Astrocyte of the cerebellum (primary cell): ENCODE results near the gene CSNK2A1.

ENCODE experiments used
- DNase-seq: peaks from one replicate; pipeline ENCODE4 v3.0.0-alpha.2; 2011; ENCODE audit warnings: low read depth
- H3K4me3 ChIP-seq: 2 replicates; pipeline ENCODE4 v1.5.1; 2011; ENCODE audit warnings: mild to moderate bottlenecking, low read depth, low read length, moderate library complexity
- in situ Hi-C: cut with HindIII; loops from 2 replicates; pipeline ENCODE4 v1.10.0; 2017; ENCODE audit warnings: low sequenced_read_pairs
- TF ChIP-seq, protein P1 (sequence below): IDR thresholded peaks from 2 replicates; pipeline ENCODE4 v1.5.1; 2012; ENCODE audit warnings: low read length, low read depth, moderate library complexity, mild to moderate bottlenecking; ENCODE audit errors: missing control alignments

Gene CSNK2A1

DNA sequence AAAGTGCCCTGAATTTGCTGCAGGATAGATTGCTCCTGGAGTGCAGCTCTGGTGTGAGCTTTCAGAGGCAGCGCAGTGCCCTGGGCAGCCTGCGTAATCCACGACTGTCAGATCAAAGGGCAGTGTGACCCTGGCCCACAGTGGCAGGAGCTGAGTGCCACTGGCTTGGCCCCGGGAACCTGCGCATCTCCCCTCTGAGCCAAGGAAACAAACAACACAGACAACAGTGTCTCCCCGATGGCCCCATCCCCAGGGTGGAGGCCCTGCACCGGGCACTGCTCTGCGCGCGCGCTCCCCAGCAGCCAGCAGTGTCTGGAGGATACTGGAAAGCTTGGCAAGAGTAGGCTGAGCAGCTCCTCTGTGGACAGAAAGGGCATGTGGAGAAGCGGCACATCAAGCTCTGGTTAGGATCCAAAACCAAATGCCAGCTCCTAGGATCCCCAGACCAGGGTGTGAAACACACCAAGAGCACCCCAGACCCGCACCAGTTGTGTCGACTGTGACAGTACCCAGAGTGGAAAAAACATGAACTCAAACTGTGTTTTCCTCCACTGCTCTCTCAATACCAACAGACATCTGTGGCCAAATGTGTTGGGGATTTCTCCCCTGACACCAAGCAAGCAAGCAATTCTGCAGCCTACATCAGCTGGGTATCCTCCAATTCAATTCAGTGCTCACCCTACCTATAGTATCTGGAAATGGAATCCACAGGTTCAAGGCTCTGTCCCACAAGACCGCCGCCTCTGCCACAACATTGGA lies 108.8 kb downstream of the CSNK2A1 start:
- in situ Hi-C loops, result loop anchor here (5.0 kb wide), 1 partner anchor 53 kb away; the partner anchor contains the start of gene TRIB3
- no peak for DNase-seq
- TF ChIP-seq, protein P1, sequence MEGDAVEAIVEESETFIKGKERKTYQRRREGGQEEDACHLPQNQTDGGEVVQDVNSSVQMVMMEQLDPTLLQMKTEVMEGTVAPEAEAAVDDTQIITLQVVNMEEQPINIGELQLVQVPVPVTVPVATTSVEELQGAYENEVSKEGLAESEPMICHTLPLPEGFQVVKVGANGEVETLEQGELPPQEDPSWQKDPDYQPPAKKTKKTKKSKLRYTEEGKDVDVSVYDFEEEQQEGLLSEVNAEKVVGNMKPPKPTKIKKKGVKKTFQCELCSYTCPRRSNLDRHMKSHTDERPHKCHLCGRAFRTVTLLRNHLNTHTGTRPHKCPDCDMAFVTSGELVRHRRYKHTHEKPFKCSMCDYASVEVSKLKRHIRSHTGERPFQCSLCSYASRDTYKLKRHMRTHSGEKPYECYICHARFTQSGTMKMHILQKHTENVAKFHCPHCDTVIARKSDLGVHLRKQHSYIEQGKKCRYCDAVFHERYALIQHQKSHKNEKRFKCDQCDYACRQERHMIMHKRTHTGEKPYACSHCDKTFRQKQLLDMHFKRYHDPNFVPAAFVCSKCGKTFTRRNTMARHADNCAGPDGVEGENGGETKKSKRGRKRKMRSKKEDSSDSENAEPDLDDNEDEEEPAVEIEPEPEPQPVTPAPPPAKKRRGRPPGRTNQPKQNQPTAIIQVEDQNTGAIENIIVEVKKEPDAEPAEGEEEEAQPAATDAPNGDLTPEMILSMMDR, result no peak
- H3K4me3 ChIP-seq, result no peak overlapping the region

DNA sequence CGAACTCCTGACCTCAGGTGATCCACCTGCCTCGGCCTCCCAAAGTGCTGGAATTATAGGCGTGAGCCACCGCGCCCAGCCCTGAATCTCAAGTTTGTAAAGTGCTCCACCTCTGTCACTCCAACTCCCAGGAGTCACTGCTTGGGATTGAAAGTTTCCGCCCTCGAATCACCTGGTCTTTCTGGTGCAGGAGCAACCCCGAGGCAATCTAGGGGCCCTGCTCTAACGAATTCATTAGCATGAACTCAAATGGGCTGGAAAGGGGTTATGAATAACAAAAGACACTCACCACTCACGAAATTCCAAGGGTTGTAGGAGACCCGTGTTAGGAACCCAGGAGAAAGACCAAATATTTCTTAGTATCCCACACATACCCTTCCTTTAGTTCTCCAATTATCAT lies 109.4 kb downstream of the CSNK2A1 start:
- no peak overlapping the region for H3K4me3 ChIP-seq
- in situ Hi-C loops, result loop anchor here (5.0 kb wide), 1 partner anchor 52 kb away; the partner anchor contains the start of gene TRIB3
- DNase-seq, result no peak
- TF ChIP-seq, protein P1, result no peak

DNA sequence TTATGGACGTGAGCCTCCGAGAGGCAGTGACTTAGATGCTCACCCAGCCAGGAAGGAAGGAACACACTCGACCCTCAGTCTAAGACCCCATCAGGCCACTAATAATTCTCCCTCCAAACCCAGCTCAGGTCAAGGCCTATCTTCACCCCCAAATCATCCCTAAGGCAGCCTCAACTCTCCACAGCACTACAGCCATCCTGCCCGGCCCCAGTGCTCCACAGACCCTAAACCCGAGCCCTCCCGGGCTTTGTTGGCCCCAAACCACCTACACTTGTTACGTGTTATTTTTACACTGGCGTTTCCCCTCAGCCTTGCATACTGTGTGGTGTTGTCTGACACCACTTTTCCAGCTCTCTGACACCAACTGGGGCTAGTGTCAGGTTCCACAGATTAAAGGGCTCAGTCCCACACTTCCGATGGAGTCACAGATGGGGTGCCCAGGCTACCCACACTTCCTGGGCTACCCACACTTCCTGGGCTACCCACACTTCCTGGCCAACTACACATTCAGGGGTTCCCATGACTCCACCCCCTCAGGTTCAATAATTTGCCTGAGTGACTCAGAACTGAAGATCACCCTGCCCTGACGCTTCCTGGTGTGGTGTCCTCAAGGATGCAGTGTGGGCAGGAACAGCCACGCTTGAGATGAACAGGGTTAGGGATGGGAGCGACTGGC lies 110.2 kb downstream of the CSNK2A1 start:
- H3K4me3 ChIP-seq, result no peak overlapping the region
- TF ChIP-seq, protein P1, result no peak
- no peak for DNase-seq
- in situ Hi-C loops, result loop anchor here (5.0 kb wide), 1 partner anchor 51 kb away; the partner anchor contains the start of gene TRIB3

DNA sequence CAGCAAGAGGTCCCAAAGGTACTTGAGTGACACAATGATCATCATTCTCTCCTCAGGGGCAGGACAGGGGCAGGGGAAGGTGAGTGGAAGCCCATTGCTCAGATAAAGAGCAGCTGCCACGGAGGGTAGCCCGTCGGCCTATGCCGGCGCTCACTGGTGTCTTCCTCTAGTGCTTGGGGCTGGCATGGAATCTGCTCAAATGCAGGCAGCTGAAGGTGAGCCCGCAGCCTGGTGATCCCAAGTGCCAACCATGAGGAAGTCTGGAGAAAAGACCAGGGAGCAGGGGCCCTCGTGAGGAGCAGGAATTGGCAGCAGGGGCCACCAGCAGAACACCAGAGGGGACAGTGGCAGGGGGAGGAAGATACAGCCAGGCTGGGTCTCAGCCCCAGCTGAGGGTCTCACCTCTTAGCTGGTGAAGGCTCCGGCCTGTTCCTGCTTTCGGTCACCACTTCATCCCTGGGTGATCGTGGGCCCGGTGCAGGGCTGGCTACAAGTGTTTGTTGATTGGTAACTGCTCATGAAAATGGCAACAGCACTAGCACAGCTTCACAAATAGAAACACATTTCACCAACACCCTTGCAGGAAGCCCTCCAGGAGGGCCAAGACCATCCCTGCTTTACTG lies 110.8 kb downstream of the CSNK2A1 start:
- DNase-seq, result no peak
- no peak overlapping the region for H3K4me3 ChIP-seq
- TF ChIP-seq, protein P1, result no peak
- in situ Hi-C loops, result loop anchor here (5.0 kb wide), 1 partner anchor 50 kb away; the partner anchor contains the start of gene TRIB3

DNA sequence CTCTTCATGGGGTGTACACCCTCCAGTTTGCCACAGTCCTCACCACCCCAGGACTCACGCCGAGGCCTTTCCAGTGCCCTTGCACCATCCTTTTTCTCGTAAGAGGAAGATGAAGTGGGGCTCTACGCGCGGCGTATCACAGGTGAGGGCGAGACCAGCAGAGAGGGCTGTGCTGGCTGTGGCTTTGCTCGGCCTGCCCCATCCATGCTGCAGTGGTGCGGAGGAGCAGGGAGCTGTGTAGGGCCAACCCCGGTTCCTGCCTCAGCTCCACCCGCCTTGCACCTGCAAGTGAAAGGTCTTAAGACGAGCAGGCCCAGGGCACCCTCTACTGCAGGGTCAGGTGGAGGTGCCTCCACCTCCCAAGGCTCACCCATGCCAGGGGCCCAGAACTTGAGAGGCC lies 111.4 kb downstream of the CSNK2A1 start:
- in situ Hi-C loops, result loop anchor here (5.0 kb wide), 1 partner anchor 50 kb away; the partner anchor contains the start of gene TRIB3
- no peak overlapping the region for H3K4me3 ChIP-seq
- TF ChIP-seq, protein P1, result no peak
- no peak for DNase-seq
